Activated B cell treated with CpG ODN at 0.5 μM for 24 hours (primary cell): ENCODE measurements around the gene CDKAL1. TPM values are rescaled to one million over a fixed set of nuclear protein-coding genes. Genes with fewer than 3 reads are reported as not detected.

ENCODE experiments used
- ATAC-seq: fragments of 200-7000 bp; cut with Tn5 transposase; one replicate; pipeline ENCODE4 v1.10.0; 2021; ENCODE audit warnings: low read depth, mild to moderate bottlenecking, moderate library complexity
- CTCF ChIA-PET: fragments of 350-600 bp; sonication (Branson Sonifier 250); formaldehyde crosslinking; loops from one replicate; lab custom pipeline; 2021; ENCODE audit warnings: antibody characterized with exemption; lab: Charles Lee
- POLR2A ChIA-PET: fragments of 350-600 bp; sonication (Branson Sonifier 250); formaldehyde crosslinking; loops from one replicate; lab custom pipeline; 2021; ENCODE audit warnings: antibody characterized with exemption; lab: Charles Lee
- DNase-seq: peaks from one replicate; pipeline ENCODE4 v3.0.0; 2022
- H3K27ac Mint-ChIP-seq: one replicate; pipeline ENCODE4 v1.8.0; 2020; ENCODE audit warnings: mixed read lengths
- H3K27me3 Mint-ChIP-seq: one replicate; pipeline ENCODE4 v1.8.0; 2021; ENCODE audit warnings: mixed read lengths
- H3K36me3 Mint-ChIP-seq: one replicate; pipeline ENCODE4 v1.8.0; 2021; ENCODE audit warnings: low read depth, mixed read lengths
- H3K4me1 Mint-ChIP-seq: one replicate; pipeline ENCODE4 v1.8.0; 2021; ENCODE audit warnings: mixed read lengths
- H3K4me3 Mint-ChIP-seq: one replicate; pipeline ENCODE4 v1.8.0; 2020; ENCODE audit warnings: mild to moderate bottlenecking, mixed read lengths
- H3K9me3 Mint-ChIP-seq: one replicate; pipeline ENCODE4 v1.8.0; 2020; ENCODE audit warnings: mixed read lengths
- intact Hi-C: fragments of 100-400 bp; cut with micrococcal nuclease; formaldehyde crosslinking; loops from one replicate; pipeline ENCODE4 v1.15.1; 2024
- total RNA-seq: library from RNA; stranded (reverse); gene quantifications from 2 replicates; pipeline ENCODE4 v1.2.3, GENCODE V29; 2022
- TF ChIP-seq, protein P1 (sequence below): fragments of 200-600 bp; IDR thresholded peaks from one replicate; pipeline ENCODE4 v1.8.0; 2022; ENCODE audit warnings: antibody characterized with exemption, mild to moderate bottlenecking

The CDKAL1 gene
- total RNA-seq, 1 donor from 2014 or later: 31.9 TPM

DNA sequence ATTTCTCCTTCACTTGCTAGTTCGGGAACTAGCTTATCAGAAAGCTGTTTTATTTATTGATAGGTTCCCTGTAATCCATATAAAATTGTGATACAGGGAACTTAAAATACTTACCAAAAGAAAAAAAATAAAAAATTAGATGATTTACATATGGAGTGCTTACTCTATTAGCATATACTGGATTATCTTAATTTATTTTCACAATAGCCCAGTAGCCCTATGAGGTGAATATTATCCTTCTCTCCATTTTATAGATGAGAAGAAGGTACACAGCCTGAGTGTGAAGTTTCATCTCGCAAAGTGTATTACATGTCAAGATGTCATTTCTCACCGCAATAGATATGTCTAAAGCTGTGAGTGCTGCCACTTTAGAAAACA, 463.5 kb downstream of the CDKAL1 start:
- H3K36me3 Mint-ChIP-seq: peaks cover 34% of the 10 kb centered on the region
- peaks cover 22% of the 10 kb centered on the region for H3K4me1 Mint-ChIP-seq
- TF ChIP-seq, protein P1, sequence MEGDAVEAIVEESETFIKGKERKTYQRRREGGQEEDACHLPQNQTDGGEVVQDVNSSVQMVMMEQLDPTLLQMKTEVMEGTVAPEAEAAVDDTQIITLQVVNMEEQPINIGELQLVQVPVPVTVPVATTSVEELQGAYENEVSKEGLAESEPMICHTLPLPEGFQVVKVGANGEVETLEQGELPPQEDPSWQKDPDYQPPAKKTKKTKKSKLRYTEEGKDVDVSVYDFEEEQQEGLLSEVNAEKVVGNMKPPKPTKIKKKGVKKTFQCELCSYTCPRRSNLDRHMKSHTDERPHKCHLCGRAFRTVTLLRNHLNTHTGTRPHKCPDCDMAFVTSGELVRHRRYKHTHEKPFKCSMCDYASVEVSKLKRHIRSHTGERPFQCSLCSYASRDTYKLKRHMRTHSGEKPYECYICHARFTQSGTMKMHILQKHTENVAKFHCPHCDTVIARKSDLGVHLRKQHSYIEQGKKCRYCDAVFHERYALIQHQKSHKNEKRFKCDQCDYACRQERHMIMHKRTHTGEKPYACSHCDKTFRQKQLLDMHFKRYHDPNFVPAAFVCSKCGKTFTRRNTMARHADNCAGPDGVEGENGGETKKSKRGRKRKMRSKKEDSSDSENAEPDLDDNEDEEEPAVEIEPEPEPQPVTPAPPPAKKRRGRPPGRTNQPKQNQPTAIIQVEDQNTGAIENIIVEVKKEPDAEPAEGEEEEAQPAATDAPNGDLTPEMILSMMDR: no peak
- POLR2A ChIA-PET: interaction anchor here (0.7 kb wide), 2 partner anchors 10 to 601 kb away, joined by 3 to 4 read pairs; no protein-coding TSS in a partner anchor
- intact Hi-C loops: no loop called here
- peaks cover 4% of the 10 kb centered on the region for H3K9me3 Mint-ChIP-seq
- H3K4me3 Mint-ChIP-seq: no peak overlapping the region
- DNase-seq: no peak
- H3K27ac Mint-ChIP-seq: no peak overlapping the region
- CTCF ChIA-PET: interaction anchor here (0.6 kb wide), 1 partner anchor 987 kb away, joined by 3 read pairs; no protein-coding TSS in a partner anchor
- H3K27me3 Mint-ChIP-seq: no peaks in the 10 kb centered on the region
- ATAC-seq: no peak

DNA sequence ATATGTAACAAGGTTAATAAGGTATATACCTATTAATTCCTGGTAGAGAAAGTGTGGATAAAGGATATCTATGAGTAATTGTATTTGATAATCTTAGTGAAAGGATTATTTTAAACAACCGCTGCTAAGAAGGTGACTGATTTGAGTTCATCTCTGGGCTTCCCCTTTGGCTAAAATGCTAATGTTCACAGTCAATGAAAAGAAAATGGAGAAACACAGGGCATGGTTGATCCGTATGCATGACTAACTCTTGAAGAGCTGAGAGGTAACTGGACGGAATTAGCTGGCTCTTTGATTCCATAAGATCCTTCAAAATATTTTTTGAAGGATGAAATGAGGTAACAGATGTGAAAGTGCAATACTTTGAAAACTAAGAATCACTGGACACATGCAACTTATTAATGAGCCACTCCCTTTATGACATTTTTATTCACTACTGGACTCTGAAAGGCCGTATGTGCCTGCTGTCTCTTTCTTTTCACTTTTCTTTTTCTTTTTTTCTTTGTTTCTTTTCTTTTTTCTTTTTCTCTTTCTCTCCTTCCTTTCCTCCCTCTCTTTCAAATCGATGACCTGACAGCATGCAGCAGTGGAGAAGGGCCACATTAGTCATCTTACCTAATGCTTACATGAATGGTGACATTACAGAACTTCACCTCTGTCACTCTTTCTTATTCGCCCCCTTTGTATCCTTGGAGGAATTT, 464.6 kb downstream of the CDKAL1 start:
- DNase-seq: no peak
- no peaks in the 10 kb centered on the region for H3K27me3 Mint-ChIP-seq
- ChIA-PET POLR2A (interaction anchor here (0.7 kb wide), 2 partner anchors 11 to 599 kb away, joined by 3 to 4 read pairs; no protein-coding TSS in a partner anchor), CTCF (no interaction called here)
- no peak overlapping the region for H3K27ac Mint-ChIP-seq
- H3K9me3 Mint-ChIP-seq: peaks cover 4% of the 10 kb centered on the region
- H3K4me1 Mint-ChIP-seq: peaks cover 30% of the 10 kb centered on the region
- peak; percentile 54 for ATAC-seq
- intact Hi-C loops: no loop called here
- H3K36me3 Mint-ChIP-seq: peaks cover 32% of the 10 kb centered on the region
- H3K4me3 Mint-ChIP-seq: no peak overlapping the region
- TF ChIP-seq, protein P1: no peak

DNA sequence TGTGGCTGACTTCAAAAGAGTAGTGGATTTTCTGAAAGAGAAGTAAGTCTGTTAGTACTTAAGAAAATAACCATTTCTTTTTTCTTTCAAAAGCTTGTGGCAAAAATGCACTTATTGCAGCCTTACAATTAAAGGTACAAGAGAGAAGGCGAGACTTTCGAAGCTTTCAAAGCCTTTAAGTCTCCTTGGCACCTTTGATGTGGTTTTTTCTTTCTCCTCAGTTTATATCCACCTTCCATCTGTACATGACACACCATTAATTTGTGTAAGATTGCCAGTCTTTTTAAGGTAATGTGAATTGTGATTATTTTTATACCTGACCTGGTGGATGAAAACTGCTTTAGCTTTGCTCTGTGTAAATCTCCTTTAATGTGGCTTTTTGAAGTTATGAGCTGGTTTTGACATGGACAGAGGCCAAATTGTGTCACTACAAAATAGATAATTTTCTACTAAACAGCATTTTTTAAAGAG, 466.1 kb downstream of the CDKAL1 start:
- ChIA-PET CTCF (interaction anchor here (0.6 kb wide), 1 partner anchor 8 kb away, joined by 3 read pairs; no protein-coding TSS in a partner anchor), POLR2A (interaction anchor here (0.6 kb wide), 1 partner anchor 593 kb away, joined by 12 read pairs; the partner anchor contains the start of gene SOX4)
- intact Hi-C loops: loop anchor here (5.0 to 10.0 kb wide), 4 partner anchors 37 to 596 kb away; partner anchors contain the start of gene E2F3
- ATAC-seq (no peak), DNase-seq (no peak)
- TF ChIP-seq, protein P1: no peak
- H3K36me3 Mint-ChIP-seq: peaks cover 26% of the 10 kb centered on the region
- no peaks in the 10 kb centered on the region for H3K9me3 Mint-ChIP-seq
- no peak overlapping the region for H3K4me3 Mint-ChIP-seq
- no peak overlapping the region for H3K27ac Mint-ChIP-seq
- H3K4me1 Mint-ChIP-seq: peaks cover 43% of the 10 kb centered on the region
- H3K27me3 Mint-ChIP-seq: no peaks in the 10 kb centered on the region

DNA sequence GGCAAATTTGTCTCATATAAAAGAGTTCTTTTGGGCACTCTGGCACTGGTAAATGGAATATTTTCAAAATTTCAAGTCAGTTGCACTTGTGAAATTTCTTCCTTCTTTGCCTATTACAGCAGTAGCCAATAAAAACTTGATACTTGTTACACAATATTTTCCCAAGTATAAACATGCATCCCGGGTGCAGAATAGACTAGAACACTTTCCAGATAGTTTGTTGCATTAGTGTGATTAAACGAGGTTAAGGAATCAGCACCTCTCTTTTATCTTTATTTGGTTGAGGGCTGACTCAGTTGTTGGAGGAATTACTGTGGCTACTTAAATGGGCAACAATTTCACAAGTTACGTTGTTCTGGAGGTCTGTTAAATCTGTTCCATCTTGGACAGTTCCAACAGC, 467.5 kb downstream of the CDKAL1 start:
- intact Hi-C loops: loop anchor here (5.0 to 10.0 kb wide), 4 partner anchors 36 to 597 kb away; partner anchors contain the start of gene E2F3
- no peaks in the 10 kb centered on the region for H3K9me3 Mint-ChIP-seq
- DNase-seq: no peak
- ChIA-PET CTCF (no interaction called here), POLR2A (no interaction called here)
- peaks cover 26% of the 10 kb centered on the region for H3K36me3 Mint-ChIP-seq
- TF ChIP-seq, protein P1: no peak
- H3K4me3 Mint-ChIP-seq: no peak overlapping the region
- no peak for ATAC-seq
- H3K27ac Mint-ChIP-seq: no peak overlapping the region
- no peaks in the 10 kb centered on the region for H3K27me3 Mint-ChIP-seq
- peaks cover 55% of the 10 kb centered on the region for H3K4me1 Mint-ChIP-seq
